Motor neuron (in vitro differentiated cells): Measurements from ENCODE around the gene TMEM243. TPM values are rescaled to one million over a fixed set of nuclear protein-coding genes. Genes with fewer than 3 reads are reported as not detected.
"Not testable (repeated sequence)": the region's sequence is repeated elsewhere in the genome, so short reads cannot be mapped to it uniquely, and the experiment has no call there.

Source experiments
- ATAC-seq, 8 experiments: fragments of 200-7000 bp; cut with Tn5 transposase; replicated peaks in 6 of 8; 2 replicates each; pipeline ENCODE4 v1.8.0; 2021; ENCODE audit warnings: mild to moderate bottlenecking in 8 of 8, moderate library complexity in 8 of 8
- H3K27ac ChIP-seq, 2 donors: fragments of 250-450 bp; sonication (Bioruptor Pico); 2 replicates each; pipeline ENCODE4 v1.9.0; 2021; ENCODE audit warnings: antibody characterized with exemption in 2 of 2, mild to moderate bottlenecking in 2 of 2, moderate library complexity in 1 of 2
- H3K4me1 ChIP-seq, 2 donors: fragments of 250-450 bp; sonication (Bioruptor Pico); replicated peaks in 1 of 2; 2 replicates each; pipeline ENCODE4 v1.6.1; 2021; ENCODE audit warnings: antibody characterized with exemption in 2 of 2, mild to moderate bottlenecking in 2 of 2, moderate library complexity in 1 of 2
- H3K4me3 ChIP-seq, 5 donors: fragments of 250-450 bp; sonication (Bioruptor Pico); 2 replicates each; pipeline ENCODE4 v1.9.0; 2021; ENCODE audit warnings: antibody characterized with exemption in 5 of 5, mild to moderate bottlenecking in 5 of 5, moderate library complexity in 4 of 5
- WGBS, 10 experiments: fragments of 450-650 bp; shearing (Covaris generic); methylation state at CpG; one replicate each; pipeline ENCODE4 v1.0.0; 2022; 5-methylcytosine and 5-hydroxymethylcytosine counted together
- in situ Hi-C, 9 experiments: fragments of 400-800 bp; cut with MboI; loops; one replicate each; pipeline ENCODE4 v1.15.0; 2021; ENCODE audit warnings: low sequenced_read_pairs in 9 of 9, low pct_unique_long_range_greater_than_20kb in 2 of 9; ENCODE audit not compliant: unreplicated experiment in 9 of 9
- total RNA-seq, 8 experiments: library from RNA; unstranded; fragments of 300-600 nt; gene quantifications; 2 replicates each; pipeline versions ENCODE4 v1.2.3 to v1.2.4, GENCODE V29; 2022

The TMEM243 gene
- total RNA-seq: 10 to 100 TPM; 10.3 to 44.2 (median 16.7) TPM

GRCh38 chr7:87219545-87220025 is at the start of gene TMEM243:
TSS of gene TMEM243 (minus strand) at chr7:87219732. CDS start at chr7:87219503, 229 bp downstream.
- Histone ChIP-seq H3K4me1 (peaks cover 3 to 11% of the 10 kb centered on the region in 2 donors), H3K27ac (no peak within 1 kb of the TSS), H3K4me3 (peak within 1 kb of the TSS; percentile 64 to 91 (median 75))
- WGBS, 10 experiments: 0% methylated on average over 3 to 8 of the region's 41 CpGs; no CpG with 5 or more reads in 8 of the 10 experiments
- peak; percentile 49 to 76 (median 66) for ATAC-seq
- in situ Hi-C loops: no loop called here

- H3K4me3 ChIP-seq: no peak overlapping the region
- H3K4me1 ChIP-seq: no peaks in the 10 kb centered on the region
- H3K27ac ChIP-seq: no peak overlapping the region
- ATAC-seq: no peak
- in situ Hi-C loops: no loop called here
- 17 to 96% (median 71%) methylated on average over 1 to 3 of the region's 3 CpGs; no CpG with 5 or more reads in 1 of the 10 experiments for WGBS, 10 experiments
These were observed 47.8 kb upstream of the TMEM243 start for GRCh38 chr7:87267239-87267900.

GRCh38 chr7:87263537-87263936 is 44.0 kb upstream of the TMEM243 start:
- no peak overlapping the region for H3K4me3 ChIP-seq
- no peak overlapping the region for H3K27ac ChIP-seq
- in situ Hi-C loops: no loop called here
- H3K4me1 ChIP-seq: no peaks in the 10 kb centered on the region
- no peak for ATAC-seq
- 33 to 100% (median 78%) methylated on average over 1 to 6 of the region's 8 CpGs; no CpG with 5 or more reads in 5 of the 10 experiments for WGBS, 10 experiments

GRCh38 chr7:87253589-87254087 is 34.1 kb upstream of the TMEM243 start:
- 0 to 88% (median 50%) methylated on average over 1 to 3 of the region's 3 CpGs; no CpG with 5 or more reads in 2 of the 10 experiments for WGBS, 10 experiments

GRCh38 chr7:87245671-87246070 is 26.1 kb upstream of the TMEM243 start:
- 49 to 100% (median 86%) methylated on average over 1 to 5 of the region's 5 CpGs; no CpG with 5 or more reads in 5 of the 10 experiments for WGBS, 10 experiments
- not testable (repeated sequence) for H3K4me3 ChIP-seq, H3K27ac ChIP-seq, ATAC-seq, H3K4me1 ChIP-seq
- in situ Hi-C loops: loop anchor here in 2 of 9 experiments (25.0 kb wide), 1 partner anchor 308 kb away; no protein-coding TSS in a partner anchor

More at GRCh38 chr7:87253589-87254087, 34.1 kb upstream of the TMEM243 start:
- H3K4me3 ChIP-seq: no peak overlapping the region
- H3K27ac ChIP-seq: no peak overlapping the region
- no peak for ATAC-seq
- in situ Hi-C loops: no loop called here
- no peaks in the 10 kb centered on the region for H3K4me1 ChIP-seq

- not testable (repeated sequence) for H3K4me3 ChIP-seq, ATAC-seq, H3K27ac ChIP-seq, H3K4me1 ChIP-seq
- 0 to 88% (median 67%) methylated on average over 1 to 8 of the region's 11 CpGs; no CpG with 5 or more reads in 5 of the 10 experiments for WGBS, 10 experiments
- in situ Hi-C loops: loop anchor here in 2 of 9 experiments (25.0 kb wide), 1 partner anchor 301 kb away; no protein-coding TSS in a partner anchor
These were observed 19.0 kb upstream of the TMEM243 start for GRCh38 chr7:87238464-87239051.

- Histone ChIP-seq H3K27ac (no peak overlapping the region), H3K4me1 (no peaks in the 10 kb centered on the region), H3K4me3 (no peak overlapping the region)
- peak in 3 of 8 experiments; percentile 73 to 84 (median 76) for ATAC-seq
- in situ Hi-C loops: loop anchor here in 2 of 9 experiments (25.0 kb wide), 1 partner anchor 298 kb away; no protein-coding TSS in a partner anchor
These were observed 15.4 kb upstream of the TMEM243 start for GRCh38 chr7:87234949-87235348.

GRCh38 chr7:87231711-87232110 is 12.2 kb upstream of the TMEM243 start:
- Histone ChIP-seq H3K27ac (no peak overlapping the region), H3K4me1 (no peaks in the 10 kb centered on the region), H3K4me3 (no peak overlapping the region)
- ATAC-seq: peak in 3 of 8 experiments; percentile 21 to 70 (median 30)
- in situ Hi-C loops: loop anchor here in 2 of 9 experiments (25.0 kb wide), 1 partner anchor 294 kb away; no protein-coding TSS in a partner anchor

- 58 to 100% (median 97%) methylated on average over 2 to 5 of the region's 7 CpGs; no CpG with 5 or more reads in 3 of the 10 experiments for WGBS, 10 experiments
- Histone ChIP-seq H3K27ac (no peak overlapping the region), H3K4me3 (no peak overlapping the region), H3K4me1 (no peaks in the 10 kb centered on the region)
- ATAC-seq: peak in 1 of 8 experiments; percentile 75
- in situ Hi-C loops: loop anchor here in 2 of 9 experiments (25.0 kb wide), 1 partner anchor 294 kb away; no protein-coding TSS in a partner anchor
These were observed 11.7 kb upstream of the TMEM243 start for GRCh38 chr7:87231258-87231657.

GRCh38 chr7:87226495-87226894 is 7.0 kb upstream of the TMEM243 start:
- ATAC-seq: no peak
- in situ Hi-C loops: loop anchor here in 2 of 9 experiments (25.0 kb wide), 1 partner anchor 289 kb away; no protein-coding TSS in a partner anchor
- no peak overlapping the region for H3K27ac ChIP-seq
- H3K4me3 ChIP-seq: no peak overlapping the region
- no peaks in the 10 kb centered on the region for H3K4me1 ChIP-seq
- 36 to 92% (median 77%) methylated on average over 1 to 2 of the region's 3 CpGs; no CpG with 5 or more reads in 5 of the 10 experiments for WGBS, 10 experiments

GRCh38 chr7:87225696-87226095 is 6.2 kb upstream of the TMEM243 start:
- Histone ChIP-seq H3K4me1 (peaks cover 0 to 6% of the 10 kb centered on the region in 2 donors), H3K4me3 (no peak overlapping the region), H3K27ac (no peak overlapping the region)
- in situ Hi-C loops: loop anchor here in 2 of 9 experiments (25.0 kb wide), 1 partner anchor 288 kb away; no protein-coding TSS in a partner anchor
- no peak for ATAC-seq
- WGBS, 10 experiments: 13 to 78% (median 71%) methylated on average over 1 of the region's 1 CpG; no CpG with 5 or more reads in 3 of the 10 experiments

- in situ Hi-C loops: no loop called here
These were observed 4.1 kb upstream of the TMEM243 start for GRCh38 chr7:87223666-87224065.

More at GRCh38 chr7:87223666-87224065, 4.1 kb upstream of the TMEM243 start:
- Histone ChIP-seq H3K4me1 (peaks cover 3 to 7% of the 10 kb centered on the region in 2 donors), H3K4me3 (no peak overlapping the region), H3K27ac (no peak overlapping the region)
- ATAC-seq: no peak
- WGBS, 10 experiments: 29 to 80% (median 49%) methylated on average over 1 of the region's 1 CpG; no CpG with 5 or more reads in 6 of the 10 experiments
